GM12878 (cell line): ENCODE results near the gene DPYSL4. TPM values are rescaled to one million over a fixed set of nuclear protein-coding genes. Genes with fewer than 3 reads are reported as not detected.

ENCODE experiments used
- ASH2L ChIP-seq: fragments of 300-600, 200-600 bp; sonication (generic); IDR thresholded peaks from 2 replicates; pipeline ENCODE4 v1.6.1; 2017; ENCODE audit warnings: low read depth, mild to moderate bottlenecking, borderline replicate concordance
- ATF2 ChIP-seq: IDR thresholded peaks from 2 replicates; pipeline ENCODE4 v1.6.1; 2012; ENCODE audit warnings: low read length, inconsistent platforms
- ATF7 ChIP-seq: fragments of 450-650 bp; IDR thresholded peaks from 2 replicates; pipeline ENCODE4 v1.6.1; 2016; ENCODE audit warnings: low read depth, mild to moderate bottlenecking
- BCLAF1 ChIP-seq: fragments of 450-650 bp; IDR thresholded peaks from 2 replicates; pipeline ENCODE4 v1.6.1; 2017; ENCODE audit warnings: antibody characterized with exemption, mild to moderate bottlenecking, moderate library complexity
- BHLHE40 ChIP-seq, 2 experiments: fragments of 450-650 bp in 1 of 2; IDR thresholded peaks; 2 replicates each; pipeline ENCODE4 v1.6.1; 2011 to 2017; ENCODE audit warnings: low read depth in 2 of 2, borderline replicate concordance in 1 of 2, improper control_type of control experiment in 1 of 2, low read length in 1 of 2, mild to moderate bottlenecking in 1 of 2
- BMI1 ChIP-seq: fragments of 450-650 bp; IDR thresholded peaks from 2 replicates; pipeline ENCODE4 v1.6.1; 2016; ENCODE audit warnings: mild to moderate bottlenecking, moderate library complexity, borderline replicate concordance
- CTCF ChIP-seq, 3 experiments: IDR thresholded peaks in 2 of 3; conservative IDR thresholded peaks in 1 of 3; 2 replicates each; pipeline ENCODE4 v1.5.1; 2011; ENCODE audit warnings: low read depth in 3 of 3, low read length in 3 of 3, mild to moderate bottlenecking in 3 of 3, control low read depth in 2 of 3, moderate library complexity in 2 of 3, inconsistent platforms in 1 of 3, mixed read lengths in 1 of 3; ENCODE audit not compliant: control insufficient read depth in 2 of 3, insufficient read depth in 1 of 3; ENCODE audit errors: extremely low read depth in 1 of 3
- E2F4 ChIP-seq: IDR thresholded peaks from 2 replicates; pipeline ENCODE4 v1.6.1; 2012; ENCODE audit warnings: low read depth, low read length, improper control_type of control experiment
- IKZF1 ChIP-seq: fragments of 450-650 bp; conservative IDR thresholded peaks from 2 replicates; pipeline ENCODE4 v1.6.1; 2017; ENCODE audit warnings: antibody characterized with exemption, mild to moderate bottlenecking
- IRF4 ChIP-seq: IDR thresholded peaks from 2 replicates; pipeline ENCODE4 v1.6.1; 2011; ENCODE audit warnings: low read depth, low read length
- JUND ChIP-seq: IDR thresholded peaks from 2 replicates; pipeline ENCODE4 v1.6.1; 2012; ENCODE audit warnings: low read depth, mild to moderate bottlenecking, low read length, improper control_type of control experiment, moderate library complexity
- MEF2A ChIP-seq: IDR thresholded peaks from 2 replicates; pipeline ENCODE4 v1.6.1; 2011; ENCODE audit warnings: low read depth, mild to moderate bottlenecking, low read length, moderate library complexity; ENCODE audit not compliant: insufficient read depth
- NR2C2 ChIP-seq: IDR thresholded peaks from 2 replicates; pipeline ENCODE4 v1.6.1; 2011; ENCODE audit warnings: borderline replicate concordance, low read depth; ENCODE audit not compliant: control insufficient read depth, insufficient read length
- RAD21 ChIP-seq: IDR thresholded peaks from 2 replicates; pipeline ENCODE4 v1.6.1; 2011; ENCODE audit warnings: mild to moderate bottlenecking, low read depth, low read length, moderate library complexity; ENCODE audit not compliant: insufficient read depth
- SMC3 ChIP-seq: IDR thresholded peaks from 2 replicates; pipeline ENCODE4 v1.6.1; 2011; ENCODE audit warnings: low read length, improper control_type of control experiment, borderline replicate concordance
- ZBTB11 ChIP-seq: fragments of 450-650 bp; formaldehyde crosslinking; IDR thresholded peaks from 2 replicates; pipeline ENCODE4 v1.5.0; 2022; ENCODE audit warnings: mild to moderate bottlenecking, missing genetic modification characterization
- polyA plus RNA-seq, 11 experiments: library from polyadenylated mRNA; depleted of rRNA in 4 of 11; unstranded in 6 of 11; stranded (reverse) in 5 of 11; fragments of >200 nt; fragmentation: Nextera tagmentation in 4 of 11; fragmentation: Illumina TruSeq in 1 of 11; extraction: Ambion mirVana in 4 of 11; extraction: Trizol in 1 of 11; gene quantifications; 1 replicate in 1 of 11; 2 replicates in 10 of 11; pipeline versions ENCODE4 v1.2.1 to v1.2.3, GENCODE V29; 2011 to 2016; ENCODE audit warnings: inconsistent platforms in 2 of 11, missing spikeins in 2 of 11, low read depth in 1 of 11
- total RNA-seq, 4 experiments: library from RNA; depleted of rRNA in 3 of 4; stranded (reverse); fragments of >200 nt in 3 of 4; fragmentation: Illumina TruSeq in 1 of 4; extraction: Trizol in 1 of 4; gene quantifications; 2 replicates each; pipeline versions ENCODE4 v1.2.1 to v1.2.3, GENCODE V29; 2013 to 2021
- TF ChIP-seq, protein P1 (sequence below): IDR thresholded peaks from 2 replicates; pipeline ENCODE4 v1.6.1; 2012; ENCODE audit warnings: low read depth, low read length, improper control_type of control experiment

Gene DPYSL4
- total and polyA plus RNA-seq, 10 of the 15 experiments (the other 5 are each of a cell fraction or from before 2014, with no cell fraction given): 0.10 to 0.21 TPM; not detected in 8

- no peak for TF ChIP-seq ZBTB11 (CRISPR knock-in tag)
- no peak for TF ChIP-seq BMI1
- peak; percentile 72 for TF ChIP-seq RAD21
- no peak for TF ChIP-seq JUND
- TF ChIP-seq BCLAF1: no peak
- TF ChIP-seq CTCF (IDR thresholded peaks at IDR 0.05 in 2 of 3, conservative IDR thresholded peaks at IDR 0.05 in 1 of 3; ENCODE audit: control insufficient read depth in 2 of 3, extremely low read depth in 1 of 3, insufficient read depth in 1 of 3, low read depth in 3 of 3, low read length in 3 of 3): peak; percentile 61 to 85 (median 72)
- no peak for TF ChIP-seq BHLHE40 (IDR thresholded peaks at IDR 0.05; ENCODE audit: borderline replicate concordance in 1 of 2, low read depth in 2 of 2, low read length in 1 of 2)
- peak; percentile 38 for TF ChIP-seq SMC3
- no peak for TF ChIP-seq MEF2A
- no peak for TF ChIP-seq IRF4
- TF ChIP-seq NR2C2: no peak
- no peak for TF ChIP-seq ATF7
- no peak for TF ChIP-seq E2F4
- TF ChIP-seq ATF2: no peak
- TF ChIP-seq ASH2L: no peak
- TF ChIP-seq IKZF1: no peak
- TF ChIP-seq, protein P1, sequence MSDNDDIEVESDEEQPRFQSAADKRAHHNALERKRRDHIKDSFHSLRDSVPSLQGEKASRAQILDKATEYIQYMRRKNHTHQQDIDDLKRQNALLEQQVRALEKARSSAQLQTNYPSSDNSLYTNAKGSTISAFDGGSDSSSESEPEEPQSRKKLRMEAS: no peak
These were observed 44.2 kb upstream of the DPYSL4 start (continued) for GRCh38 chr10:132142396-132143161.
